Type B pancreatic cell (in vitro differentiated cells): Measurements from ENCODE around the gene PRSS57. TPM values are rescaled to one million over a fixed set of nuclear protein-coding genes. Genes with fewer than 3 reads are reported as not detected.

ENCODE experiments used
- DNase-seq: peaks from one replicate; pipeline ENCODE4 v3.0.0; 2021; ENCODE audit warnings: mixed read lengths; ENCODE audit not compliant: unreplicated experiment; ENCODE audit errors: extremely low spot score
- H3K27ac Mint-ChIP-seq: 2 replicates; pipeline ENCODE4 v1.8.0; 2021; ENCODE audit warnings: mild to moderate bottlenecking, mixed read lengths
- H3K27me3 Mint-ChIP-seq: 2 replicates; pipeline ENCODE4 v1.8.0; 2021; ENCODE audit warnings: mixed read lengths
- H3K36me3 Mint-ChIP-seq: 2 replicates; pipeline ENCODE4 v1.8.0; 2021; ENCODE audit warnings: mixed read lengths
- H3K4me1 Mint-ChIP-seq: one replicate; pipeline ENCODE4 v1.8.0; 2021; ENCODE audit warnings: mixed read lengths; ENCODE audit not compliant: unreplicated experiment
- H3K4me3 Mint-ChIP-seq: 2 replicates; pipeline ENCODE4 v1.8.0; 2021; ENCODE audit warnings: mild to moderate bottlenecking, mixed read lengths
- H3K9me3 Mint-ChIP-seq: 2 replicates; pipeline ENCODE4 v1.8.0; 2021; ENCODE audit warnings: mixed read lengths
- CTCF ChIP-seq: fragments of 200-600 bp; sonication (generic); conservative IDR thresholded peaks from 2 replicates; pipeline ENCODE4 v1.5.0; 2021; ENCODE audit warnings: antibody characterized with exemption, mild to moderate bottlenecking
- total RNA-seq: library from RNA; stranded (reverse); gene quantifications from 2 replicates; pipeline ENCODE4 v1.2.1, GENCODE V29; 2021; ENCODE audit warnings: low replicate concordance

PRSS57 gene
- total RNA-seq, 1 donor from 2014 or later, result not detected

- TF ChIP-seq CTCF, result no peak
Observed at GRCh38 chr19:655691-656090, 39.6 kb downstream of the PRSS57 start.

GRCh38 chr19:653425-653824, 41.8 kb downstream of the PRSS57 start:
- no peak for TF ChIP-seq CTCF

More at GRCh38 chr19:655691-656090, 39.6 kb downstream of the PRSS57 start:
- Mint-ChIP-seq H3K36me3 (no peaks in the 10 kb centered on the region), H3K27me3 (no peaks in the 10 kb centered on the region), H3K4me1 (peaks cover 6% of the 10 kb centered on the region), H3K27ac (no peak overlapping the region), H3K9me3 (no peaks in the 10 kb centered on the region), H3K4me3 (no peak overlapping the region)
- no peak for DNase-seq

GRCh38 chr19:652467-653389, 42.5 kb downstream of the PRSS57 start:
- no peak overlapping the region for H3K27ac Mint-ChIP-seq
- H3K36me3 Mint-ChIP-seq, result no peaks in the 10 kb centered on the region
- no peak overlapping the region for H3K4me3 Mint-ChIP-seq
- TF ChIP-seq CTCF, result no peak
- H3K27me3 Mint-ChIP-seq, result no peaks in the 10 kb centered on the region
- no peak for DNase-seq
- H3K4me1 Mint-ChIP-seq, result peaks cover 3% of the 10 kb centered on the region
- no peaks in the 10 kb centered on the region for H3K9me3 Mint-ChIP-seq

More at GRCh38 chr19:653425-653824, 41.8 kb downstream of the PRSS57 start:
- Mint-ChIP-seq H3K4me1 (peaks cover 3% of the 10 kb centered on the region), H3K27me3 (no peaks in the 10 kb centered on the region), H3K4me3 (no peak overlapping the region), H3K36me3 (no peaks in the 10 kb centered on the region), H3K9me3 (no peaks in the 10 kb centered on the region), H3K27ac (no peak overlapping the region)
- no peak for DNase-seq

GRCh38 chr19:651991-652390, 43.3 kb downstream of the PRSS57 start:
- Mint-ChIP-seq H3K27ac (no peak overlapping the region), H3K4me1 (peaks cover 3% of the 10 kb centered on the region), H3K27me3 (no peaks in the 10 kb centered on the region), H3K36me3 (no peaks in the 10 kb centered on the region), H3K9me3 (no peaks in the 10 kb centered on the region), H3K4me3 (no peak overlapping the region)
- no peak for DNase-seq
- TF ChIP-seq CTCF, result no peak

- Mint-ChIP-seq H3K36me3 (no peaks in the 10 kb centered on the region), H3K4me3 (no peak overlapping the region), H3K4me1 (peaks cover 3% of the 10 kb centered on the region), H3K9me3 (no peaks in the 10 kb centered on the region), H3K27me3 (no peaks in the 10 kb centered on the region), H3K27ac (no peak overlapping the region)
- no peak for TF ChIP-seq CTCF
- no peak for DNase-seq
Observed at GRCh38 chr19:651114-651818, 44.0 kb downstream of the PRSS57 start.
